ENCODE data around the gene IL4.

IL4 gene

DNA sequence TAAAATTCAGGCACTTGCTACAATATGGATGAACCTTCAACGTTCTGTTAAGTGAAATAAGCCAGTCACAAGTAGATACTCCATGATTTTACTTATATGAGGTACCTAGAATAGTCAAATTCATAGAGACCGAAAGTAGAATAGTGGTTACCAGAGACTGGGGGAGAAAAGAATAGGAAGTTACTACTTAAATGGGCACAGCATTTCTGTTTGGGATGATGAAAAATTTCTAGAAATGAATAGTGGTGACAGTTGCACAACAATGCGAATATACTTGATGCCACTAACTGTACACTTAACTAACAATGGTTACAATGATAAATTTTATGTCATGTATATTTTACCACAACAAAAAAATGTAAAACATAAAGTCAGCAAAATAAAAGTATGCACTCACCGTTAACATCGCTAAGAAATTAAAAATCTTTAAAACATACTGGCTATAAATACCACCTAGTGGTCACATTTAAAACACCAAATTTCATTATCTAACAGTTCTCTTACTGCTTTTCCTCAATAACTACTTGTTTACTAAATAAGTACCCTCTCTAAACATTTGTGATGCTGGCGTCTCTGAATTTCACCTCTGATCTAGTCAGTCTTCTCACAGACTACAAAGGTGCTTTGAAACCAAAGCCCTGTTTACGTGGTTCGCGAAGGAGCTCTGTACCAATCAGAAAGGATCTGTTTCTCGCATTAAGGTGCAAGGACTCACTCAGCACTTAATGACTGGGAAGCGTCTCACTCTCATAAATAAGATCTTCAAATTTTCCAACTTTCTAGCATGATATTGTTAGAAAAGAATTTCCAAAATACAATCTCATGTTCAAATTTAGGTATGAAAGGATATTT is 40.9 kb downstream of the IL4 start:
- TF ChIP-seq, protein P1, sequence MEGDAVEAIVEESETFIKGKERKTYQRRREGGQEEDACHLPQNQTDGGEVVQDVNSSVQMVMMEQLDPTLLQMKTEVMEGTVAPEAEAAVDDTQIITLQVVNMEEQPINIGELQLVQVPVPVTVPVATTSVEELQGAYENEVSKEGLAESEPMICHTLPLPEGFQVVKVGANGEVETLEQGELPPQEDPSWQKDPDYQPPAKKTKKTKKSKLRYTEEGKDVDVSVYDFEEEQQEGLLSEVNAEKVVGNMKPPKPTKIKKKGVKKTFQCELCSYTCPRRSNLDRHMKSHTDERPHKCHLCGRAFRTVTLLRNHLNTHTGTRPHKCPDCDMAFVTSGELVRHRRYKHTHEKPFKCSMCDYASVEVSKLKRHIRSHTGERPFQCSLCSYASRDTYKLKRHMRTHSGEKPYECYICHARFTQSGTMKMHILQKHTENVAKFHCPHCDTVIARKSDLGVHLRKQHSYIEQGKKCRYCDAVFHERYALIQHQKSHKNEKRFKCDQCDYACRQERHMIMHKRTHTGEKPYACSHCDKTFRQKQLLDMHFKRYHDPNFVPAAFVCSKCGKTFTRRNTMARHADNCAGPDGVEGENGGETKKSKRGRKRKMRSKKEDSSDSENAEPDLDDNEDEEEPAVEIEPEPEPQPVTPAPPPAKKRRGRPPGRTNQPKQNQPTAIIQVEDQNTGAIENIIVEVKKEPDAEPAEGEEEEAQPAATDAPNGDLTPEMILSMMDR (IDR thresholded peaks at IDR 0.05; ENCODE audit: poor library complexity, severe bottlenecking): peak; percentile 82
- no peak for ATAC-seq (ENCODE audit: low read depth)
- no peaks in the 10 kb centered on the region for H3K27me3 ChIP-seq (ENCODE audit: insufficient read depth, poor library complexity, severe bottlenecking)
- no peak overlapping the region for H3K27ac ChIP-seq (ENCODE audit: poor library complexity, severe bottlenecking)
- no peak overlapping the region for H3K4me3 ChIP-seq (ENCODE audit: severe bottlenecking)
- H3K4me1 ChIP-seq (ENCODE audit: insufficient read depth, poor library complexity, severe bottlenecking): no peaks in the 10 kb centered on the region
- peaks cover 36% of the 10 kb centered on the region for H3K36me3 ChIP-seq (ENCODE audit: low read depth)
- no peaks in the 10 kb centered on the region for H3K9me3 ChIP-seq (ENCODE audit: severe bottlenecking)
- DNase-seq (ENCODE audit: low spot score): no peak

DNA sequence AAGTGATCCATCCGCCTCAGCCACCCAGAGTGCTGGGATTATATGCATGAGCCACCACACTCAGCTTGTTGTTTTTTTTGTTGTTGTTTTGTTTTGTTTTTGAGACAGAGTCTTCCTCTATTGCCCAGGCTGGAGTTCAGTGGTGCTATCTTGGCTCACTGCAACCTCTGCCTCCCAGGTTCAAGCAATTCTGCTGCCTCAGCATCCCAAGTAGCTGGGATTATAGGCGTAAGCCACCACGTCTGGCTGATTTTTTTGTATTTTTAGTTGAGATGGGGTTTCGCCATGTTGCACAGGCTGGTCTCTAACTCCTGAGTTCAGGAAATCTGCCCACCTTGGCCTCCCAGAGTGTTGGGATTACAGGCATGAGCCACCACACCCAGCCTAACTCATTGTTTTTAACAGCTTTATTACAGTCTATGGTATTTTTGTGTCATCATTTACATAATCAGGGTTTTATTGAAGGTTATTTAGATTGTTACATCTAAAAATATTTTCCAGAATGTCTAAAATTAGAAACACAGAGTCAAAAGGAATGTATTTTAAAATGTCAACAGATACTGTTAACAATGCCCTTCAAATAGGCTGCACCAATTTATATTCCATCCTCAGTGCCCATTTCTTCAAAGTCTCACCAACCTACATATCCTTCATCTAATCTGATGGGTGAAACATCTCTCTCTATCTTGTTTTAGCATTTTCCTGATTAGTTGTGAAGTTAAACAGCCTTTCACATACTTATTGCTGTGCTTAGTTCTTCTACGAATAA is 44.9 kb downstream of the IL4 start:
- Histone ChIP-seq H3K36me3 (ENCODE audit: low read depth) (peaks cover 41% of the 10 kb centered on the region), H3K27ac (ENCODE audit: poor library complexity, severe bottlenecking) (no peak overlapping the region), H3K27me3 (ENCODE audit: insufficient read depth, poor library complexity, severe bottlenecking) (no peaks in the 10 kb centered on the region), H3K4me1 (ENCODE audit: insufficient read depth, poor library complexity, severe bottlenecking) (no peaks in the 10 kb centered on the region), H3K9me3 (ENCODE audit: severe bottlenecking) (no peaks in the 10 kb centered on the region), H3K4me3 (ENCODE audit: severe bottlenecking) (no peak overlapping the region)
- DNase-seq (ENCODE audit: low spot score) (no peak), ATAC-seq (ENCODE audit: low read depth) (no peak)
- TF ChIP-seq, protein P1 (IDR thresholded peaks at IDR 0.05; ENCODE audit: poor library complexity, severe bottlenecking): no peak

DNA sequence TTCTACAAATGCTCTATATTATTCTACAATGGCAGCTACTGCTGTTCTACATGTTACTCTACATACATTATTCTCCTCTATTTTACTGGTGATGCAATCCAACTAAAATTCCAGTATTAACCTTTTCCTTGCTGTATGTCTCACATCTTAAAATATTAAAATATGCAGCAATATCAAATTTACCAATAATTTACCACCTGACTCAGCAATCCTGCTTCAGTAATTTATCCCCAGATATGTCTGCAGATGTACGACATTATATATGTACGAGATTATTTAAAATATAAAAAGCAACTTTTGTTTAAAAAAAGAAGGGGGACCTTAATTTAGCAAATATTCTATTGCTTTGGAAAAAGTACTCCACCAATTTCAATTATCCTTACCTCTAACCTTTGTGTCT is 52.0 kb downstream of the IL4 start:
- Histone ChIP-seq H3K27me3 (ENCODE audit: insufficient read depth, poor library complexity, severe bottlenecking) (no peaks in the 10 kb centered on the region), H3K36me3 (ENCODE audit: low read depth) (peaks cover 29% of the 10 kb centered on the region), H3K27ac (ENCODE audit: poor library complexity, severe bottlenecking) (no peak overlapping the region), H3K4me3 (ENCODE audit: severe bottlenecking) (no peak overlapping the region), H3K4me1 (ENCODE audit: insufficient read depth, poor library complexity, severe bottlenecking) (no peaks in the 10 kb centered on the region), H3K9me3 (ENCODE audit: severe bottlenecking) (no peaks in the 10 kb centered on the region)
- no peak for DNase-seq (ENCODE audit: low spot score)
- TF ChIP-seq, protein P1 (IDR thresholded peaks at IDR 0.05; ENCODE audit: poor library complexity, severe bottlenecking): no peak
- ATAC-seq (ENCODE audit: low read depth): no peak

DNA sequence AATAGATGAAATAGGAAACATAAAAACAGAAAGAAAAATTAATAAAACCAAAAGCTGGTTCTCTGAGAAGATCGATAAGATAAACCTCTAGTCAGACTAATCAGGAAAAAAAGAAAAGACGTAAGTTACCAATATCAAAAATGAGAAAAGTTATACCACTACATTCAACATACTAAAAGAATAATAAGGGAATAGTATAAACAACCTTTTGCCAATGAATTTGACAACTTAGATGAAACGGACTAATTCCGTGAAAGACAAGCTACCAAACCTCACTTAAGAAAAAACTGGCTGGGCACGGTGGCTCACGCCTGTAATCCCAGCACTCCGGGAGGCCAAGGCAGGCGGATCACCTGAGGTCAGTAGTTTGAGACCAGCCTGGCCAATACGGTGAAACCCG is 56.1 kb downstream of the IL4 start:
- H3K9me3 ChIP-seq (ENCODE audit: severe bottlenecking): no peaks in the 10 kb centered on the region
- TF ChIP-seq, protein P1 (IDR thresholded peaks at IDR 0.05; ENCODE audit: poor library complexity, severe bottlenecking): no peak
- no peaks in the 10 kb centered on the region for H3K27me3 ChIP-seq (ENCODE audit: insufficient read depth, poor library complexity, severe bottlenecking)
- DNase-seq (ENCODE audit: low spot score) (no peak), ATAC-seq (ENCODE audit: low read depth) (no peak)
- H3K4me3 ChIP-seq (ENCODE audit: severe bottlenecking): no peak overlapping the region
- peaks cover 40% of the 10 kb centered on the region for H3K36me3 ChIP-seq (ENCODE audit: low read depth)
- no peaks in the 10 kb centered on the region for H3K4me1 ChIP-seq (ENCODE audit: insufficient read depth, poor library complexity, severe bottlenecking)
- H3K27ac ChIP-seq (ENCODE audit: poor library complexity, severe bottlenecking): no peak overlapping the region

All from RWPE2 (cell line).